CD4-positive, alpha-beta memory T cell (primary cell): ENCODE data around the gene MPI. TPM values are rescaled to one million over a fixed set of nuclear protein-coding genes. Genes with fewer than 3 reads are reported as not detected.
A peak's percentile ranks its signal among the peaks of the same experiment; 100 is the strongest.

ENCODE experiments used
- CTCF ChIA-PET: fragments of 350-600 bp; sonication (Branson Sonifier 250); formaldehyde crosslinking; loops from one replicate; lab custom pipeline; 2021; ENCODE audit warnings: inconsistent platforms; ENCODE audit not compliant: partially characterized antibody; lab: Charles Lee
- POLR2A ChIA-PET: fragments of 350-600 bp; sonication (Branson Sonifier 250); formaldehyde crosslinking; loops from one replicate; lab custom pipeline; 2021; ENCODE audit not compliant: partially characterized antibody; lab: Charles Lee
- DNase-seq, 5 donors: peaks; one replicate each; pipeline versions ENCODE4 v3.0.0 to v3.0.0-alpha.2; 2020 to 2022; ENCODE audit warnings: mixed read lengths in 1 of 5
- H3K27ac ChIP-seq: one replicate; pipeline ENCODE4 v1.7.0; 2013; ENCODE audit warnings: low read depth, low read length
- H3K27me3 ChIP-seq: 2 replicates; pipeline ENCODE4 v1.7.0; 2013; ENCODE audit warnings: mild to moderate bottlenecking, low read length, moderate library complexity; ENCODE audit not compliant: insufficient read depth
- H3K36me3 ChIP-seq: 2 replicates; pipeline ENCODE4 v1.7.0; 2013; ENCODE audit warnings: mild to moderate bottlenecking, low read length, moderate library complexity; ENCODE audit not compliant: insufficient read depth
- H3K4me1 ChIP-seq: 2 replicates; pipeline ENCODE4 v1.7.0; 2013; ENCODE audit warnings: mild to moderate bottlenecking, low read length, moderate library complexity; ENCODE audit not compliant: insufficient read depth
- H3K4me3 ChIP-seq, 2 donors: one replicate each; pipeline ENCODE4 v1.7.0; 2013; ENCODE audit warnings: low read length in 2 of 2, mild to moderate bottlenecking in 1 of 2
- H3K9me3 ChIP-seq, 2 donors: one replicate each; pipeline ENCODE4 v1.7.0; 2013; ENCODE audit warnings: low read length in 2 of 2, control low read depth in 1 of 2; ENCODE audit not compliant: control insufficient read depth in 1 of 2
- H3K27ac Mint-ChIP-seq, 7 donors: one replicate each; pipeline ENCODE4 v1.8.0; 2020 to 2021; ENCODE audit warnings: mixed read lengths in 7 of 7, mild to moderate bottlenecking in 6 of 7, inconsistent platforms in 3 of 7, moderate library complexity in 3 of 7
- H3K27me3 Mint-ChIP-seq, 2 donors: one replicate each; pipeline ENCODE4 v1.8.0; 2020 to 2021; ENCODE audit warnings: mixed read lengths in 2 of 2
- H3K36me3 Mint-ChIP-seq, 2 donors: one replicate each; pipeline ENCODE4 v1.8.0; 2020 to 2021; ENCODE audit warnings: mixed read lengths in 2 of 2, inconsistent platforms in 1 of 2, mild to moderate bottlenecking in 1 of 2
- H3K4me1 Mint-ChIP-seq, 4 donors: one replicate each; pipeline ENCODE4 v1.8.0; 2020 to 2021; ENCODE audit warnings: mixed read lengths in 4 of 4, mild to moderate bottlenecking in 1 of 4
- H3K4me3 Mint-ChIP-seq, 8 donors: one replicate each; pipeline ENCODE4 v1.8.0; 2020 to 2021; ENCODE audit warnings: mixed read lengths in 8 of 8, mild to moderate bottlenecking in 7 of 8, moderate library complexity in 6 of 8, inconsistent platforms in 3 of 8
- H3K9me3 Mint-ChIP-seq, 8 donors: one replicate each; pipeline ENCODE4 v1.8.0; 2020 to 2021; ENCODE audit warnings: mixed read lengths in 8 of 8, mild to moderate bottlenecking in 5 of 8, inconsistent platforms in 3 of 8, moderate library complexity in 1 of 8
- intact Hi-C: fragments of 100-400 bp; cut with micrococcal nuclease; formaldehyde crosslinking; loops from one replicate; pipeline ENCODE4 v1.15.1; 2023
- polyA plus RNA-seq, 2 donors: library from polyadenylated mRNA; unstranded; fragments of 300-500 nt; fragmentation: Illumina TruSeq; gene quantifications; one replicate each; pipeline ENCODE4 v1.2.3, GENCODE V29; 2021
- total RNA-seq, 2 experiments: library from RNA; stranded (reverse); gene quantifications; one replicate each; pipeline ENCODE4 v1.2.3, GENCODE V29; 2021

MPI gene
- total and polyA plus RNA-seq, 4 experiments from 2014 or later = 63.0 to 73.1 (median 68.3) TPM

GRCh38 chr15:74902295-74903075, 12.6 kb downstream of the MPI start:
- Histone ChIP-seq H3K36me3 (peaks cover 42% of the 10 kb centered on the region), H3K27ac (no peak overlapping the region), H3K4me3 (no peak overlapping the region), H3K27me3 (no peaks in the 10 kb centered on the region), H3K4me1 (peaks cover 43% of the 10 kb centered on the region), H3K9me3 (no peaks in the 10 kb centered on the region)
- DNase-seq = no peak
- Mint-ChIP-seq H3K27me3 (no peaks in the 10 kb centered on the region), H3K27ac (peak overlapping the region; percentile 19 to 90 (median 77)), H3K4me1 (peaks cover 28 to 54% (median 46%) of the 10 kb centered on the region in 4 donors), H3K9me3 (no peaks in the 10 kb centered on the region), H3K4me3 (no peak overlapping the region), H3K36me3 (peaks cover 16 to 57% of the 10 kb centered on the region in 2 donors)
- POLR2A ChIA-PET = interaction anchor here (0.5 to 10.8 kb wide), 19 partner anchors 9 to 362 kb away, joined by 3 to 155 read pairs (median 10); partner anchors contain the start of genes COX5A, MPI, SCAMP2 and ULK3
- intact Hi-C loops = no loop called here
- CTCF ChIA-PET = interaction anchor here (0.6 to 10.4 kb wide), 49 partner anchors 9 to 270 kb away, joined by 3 to 136 read pairs (median 7); partner anchors contain the start of genes COX5A, CPLX3, CSK and MPI

- Mint-ChIP-seq H3K27ac (peak overlapping the region in 6 of 7 donors; percentile 47 to 93 (median 70)), H3K36me3 (peaks cover 16 to 56% of the 10 kb centered on the region in 2 donors), H3K27me3 (no peaks in the 10 kb centered on the region), H3K4me1 (peaks cover 30 to 59% (median 50%) of the 10 kb centered on the region in 4 donors), H3K4me3 (peak overlapping the region in 1 of 8 donors; percentile 23), H3K9me3 (no peaks in the 10 kb centered on the region)
- ChIA-PET POLR2A (interaction anchor here (0.8 to 10.8 kb wide), 7 partner anchors 10 to 132 kb away, joined by 3 to 155 read pairs (median 3); partner anchors contain the start of genes COX5A, MPI and ULK3), CTCF (interaction anchor here (0.7 to 10.4 kb wide), 16 partner anchors 10 to 268 kb away, joined by 3 to 136 read pairs (median 6); partner anchors contain the start of genes CSK, SCAMP2 and ULK3)
- H3K27ac ChIP-seq = no peak overlapping the region
- H3K27me3 ChIP-seq = no peaks in the 10 kb centered on the region
- intact Hi-C loops = no loop called here
- H3K4me3 ChIP-seq = no peak overlapping the region
- DNase-seq = no peak
- no peaks in the 10 kb centered on the region for H3K9me3 ChIP-seq
- peaks cover 48% of the 10 kb centered on the region for H3K4me1 ChIP-seq
- H3K36me3 ChIP-seq = peaks cover 39% of the 10 kb centered on the region
Observed at GRCh38 chr15:74903676-74904075, 13.8 kb downstream of the MPI start.

- peaks cover 30 to 62% (median 50%) of the 10 kb centered on the region in 4 donors for H3K4me1 Mint-ChIP-seq
- POLR2A ChIA-PET = interaction anchor here (0.8 to 10.8 kb wide), 7 partner anchors 9 to 124 kb away, joined by 3 to 155 read pairs (median 3); partner anchors contain the start of genes COX5A, MPI and ULK3
Observed at GRCh38 chr15:74904190-74904805, 14.5 kb downstream of the MPI start.

GRCh38 chr15:74906067-74906449, 16.2 kb downstream of the MPI start:
- Mint-ChIP-seq H3K4me1 (peaks cover 27 to 56% (median 43%) of the 10 kb centered on the region in 4 donors), H3K4me3 (peak overlapping the region; percentile 83 to 100 (median 98)), H3K36me3 (peaks cover 10 to 42% of the 10 kb centered on the region in 2 donors), H3K9me3 (no peaks in the 10 kb centered on the region), H3K27me3 (no peaks in the 10 kb centered on the region), H3K27ac (peak overlapping the region; percentile 90 to 94 (median 92))
- Histone ChIP-seq H3K27ac (peak overlapping the region; percentile 83), H3K27me3 (no peaks in the 10 kb centered on the region), H3K4me3 (peak overlapping the region; percentile 61 to 94), H3K9me3 (no peaks in the 10 kb centered on the region), H3K36me3 (peaks cover 26% of the 10 kb centered on the region), H3K4me1 (peaks cover 38% of the 10 kb centered on the region)
- intact Hi-C loops = loop anchor here (1.0 to 5.0 kb wide), 5 partner anchors 16 to 61 kb away; partner anchors contain the start of genes COX5A, MPI and SCAMP2
- ChIA-PET CTCF (interaction anchor here (0.9 to 10.4 kb wide), 16 partner anchors 9 to 272 kb away, joined by 3 to 136 read pairs (median 5); partner anchors contain the start of gene ULK3), POLR2A (interaction anchor here (0.6 to 10.8 kb wide), 30 partner anchors 12 to 546 kb away, joined by 3 to 155 read pairs (median 4); partner anchors contain the start of genes COX5A, CPLX3, CSK and MPI)
- peak in 2 of 5 donors; percentile 21 to 23 for DNase-seq

More at GRCh38 chr15:74904190-74904805, 14.5 kb downstream of the MPI start:
- H3K4me3 ChIP-seq = no peak overlapping the region
- peaks cover 48% of the 10 kb centered on the region for H3K4me1 ChIP-seq
- Mint-ChIP-seq H3K4me3 (peak overlapping the region in 7 of 8 donors; percentile 23 to 99 (median 89)), H3K27ac (peak overlapping the region in 4 of 7 donors; percentile 68 to 93 (median 82)), H3K27me3 (no peaks in the 10 kb centered on the region), H3K9me3 (no peaks in the 10 kb centered on the region), H3K36me3 (peaks cover 16 to 50% of the 10 kb centered on the region in 2 donors)
- H3K36me3 ChIP-seq = peaks cover 39% of the 10 kb centered on the region
- H3K27me3 ChIP-seq = no peaks in the 10 kb centered on the region
- CTCF ChIA-PET = interaction anchor here (0.6 to 10.4 kb wide), 15 partner anchors 11 to 265 kb away, joined by 3 to 136 read pairs (median 4); partner anchors contain the start of genes MPI, SCAMP2 and ULK3
- H3K9me3 ChIP-seq = no peaks in the 10 kb centered on the region
- intact Hi-C loops = no loop called here
- no peak for DNase-seq
- H3K27ac ChIP-seq = no peak overlapping the region

- H3K4me3 Mint-ChIP-seq = peak within 1 kb of the TSS; percentile 96 to 100 (median 99)
- H3K36me3 Mint-ChIP-seq = peaks cover 12 to 41% of the 10 kb centered on the region in 2 donors
- peaks cover 25 to 52% (median 39%) of the 10 kb centered on the region in 4 donors for H3K4me1 Mint-ChIP-seq
- peak within 1 kb of the TSS; percentile 92 to 99 (median 98) for H3K27ac Mint-ChIP-seq
- Histone ChIP-seq H3K36me3 (peaks cover 21% of the 10 kb centered on the region), H3K4me1 (peaks cover 32% of the 10 kb centered on the region), H3K9me3 (no peaks in the 10 kb centered on the region), H3K27me3 (no peaks in the 10 kb centered on the region), H3K27ac (peak within 1 kb of the TSS; percentile 83), H3K4me3 (peak within 1 kb of the TSS; percentile 61 to 94)
- POLR2A ChIA-PET = interaction anchor here (0.6 to 10.8 kb wide), 32 partner anchors 11 to 546 kb away, joined by 3 to 155 read pairs (median 4); partner anchors contain the start of genes CLK3, COX5A, CPLX3 and CSK
- H3K27me3 Mint-ChIP-seq = no peaks in the 10 kb centered on the region
- intact Hi-C loops = loop anchor here (1.0 to 5.0 kb wide), 5 partner anchors 16 to 61 kb away; partner anchors contain the start of genes COX5A, MPI and SCAMP2
- CTCF ChIA-PET = interaction anchor here (0.6 to 10.4 kb wide), 18 partner anchors 9 to 272 kb away, joined by 3 to 136 read pairs (median 4); partner anchors contain the start of gene ULK3
- peak; percentile 67 to 80 (median 68) for DNase-seq
- no peaks in the 10 kb centered on the region for H3K9me3 Mint-ChIP-seq
Observed at GRCh38 chr15:74906450-74907162, 16.8 kb downstream of the MPI start, which contains the start of gene FAM219B. FAM219B (minus strand) TSS chr15:74906851; CDS start chr15:74906800, 51 bp downstream.
